Measurements from ENCODE around the gene BCAN. TPM values are rescaled to one million over a fixed set of nuclear protein-coding genes. Genes with fewer than 3 reads are reported as not detected.

The BCAN gene
- total RNA-seq, 4 donors from 2014 or later, result not detected

DNA sequence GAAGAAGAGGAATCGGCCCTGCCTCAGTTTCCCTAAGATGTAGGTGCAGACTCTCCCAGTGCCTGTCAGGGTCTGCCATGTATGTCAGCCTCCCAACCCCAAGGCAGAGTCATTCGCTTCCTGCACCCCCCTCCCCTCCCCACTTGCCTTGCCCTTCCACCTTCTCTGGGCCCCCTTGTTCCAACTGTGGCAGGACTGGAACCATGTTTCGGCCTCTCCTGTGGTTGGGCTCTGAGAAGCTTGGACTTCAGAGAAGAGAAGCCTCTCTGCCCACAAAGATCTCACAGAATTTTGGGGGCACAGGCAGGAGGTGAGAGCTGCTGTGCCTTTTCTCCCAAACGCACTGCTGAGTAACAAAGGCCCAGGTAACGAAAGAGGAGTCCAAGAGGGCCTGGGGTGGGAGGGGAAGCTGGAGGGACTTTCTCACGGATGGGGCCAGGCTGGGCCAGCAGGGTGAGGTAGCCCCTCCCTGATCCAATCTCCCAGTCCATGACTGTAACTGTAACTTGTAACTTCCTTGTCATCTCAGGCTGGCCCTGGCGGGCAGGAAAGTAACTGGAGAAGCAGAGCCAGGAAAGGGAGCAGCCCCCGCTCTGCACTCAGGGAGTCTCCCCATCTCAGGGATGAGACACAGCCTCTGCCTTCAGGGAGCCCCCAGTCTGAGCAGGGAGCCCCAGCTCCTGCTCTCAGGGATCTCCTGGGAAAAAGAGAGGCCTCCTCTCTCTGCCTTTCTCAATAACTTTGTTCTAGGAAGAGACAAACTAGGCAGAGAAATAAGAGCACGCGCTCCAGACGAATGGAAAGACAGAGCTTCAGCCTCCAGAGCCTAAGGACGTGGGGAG lies 52.2 kb downstream of the BCAN start:
- no peaks in the 10 kb centered on the region for H3K9me3 ChIP-seq
- no peak overlapping the region for H3K4me3 ChIP-seq
- peaks cover 0 to 60% (median 0%) of the 10 kb centered on the region in 4 donors for H3K27me3 ChIP-seq
- 55 to 67% methylated on average over 8 to 9 of the region's 12 CpGs for WGBS, 2 donors
- no peak for TF ChIP-seq POLR2A (IDR thresholded peaks at IDR 0.05)
- TF ChIP-seq, protein P1, sequence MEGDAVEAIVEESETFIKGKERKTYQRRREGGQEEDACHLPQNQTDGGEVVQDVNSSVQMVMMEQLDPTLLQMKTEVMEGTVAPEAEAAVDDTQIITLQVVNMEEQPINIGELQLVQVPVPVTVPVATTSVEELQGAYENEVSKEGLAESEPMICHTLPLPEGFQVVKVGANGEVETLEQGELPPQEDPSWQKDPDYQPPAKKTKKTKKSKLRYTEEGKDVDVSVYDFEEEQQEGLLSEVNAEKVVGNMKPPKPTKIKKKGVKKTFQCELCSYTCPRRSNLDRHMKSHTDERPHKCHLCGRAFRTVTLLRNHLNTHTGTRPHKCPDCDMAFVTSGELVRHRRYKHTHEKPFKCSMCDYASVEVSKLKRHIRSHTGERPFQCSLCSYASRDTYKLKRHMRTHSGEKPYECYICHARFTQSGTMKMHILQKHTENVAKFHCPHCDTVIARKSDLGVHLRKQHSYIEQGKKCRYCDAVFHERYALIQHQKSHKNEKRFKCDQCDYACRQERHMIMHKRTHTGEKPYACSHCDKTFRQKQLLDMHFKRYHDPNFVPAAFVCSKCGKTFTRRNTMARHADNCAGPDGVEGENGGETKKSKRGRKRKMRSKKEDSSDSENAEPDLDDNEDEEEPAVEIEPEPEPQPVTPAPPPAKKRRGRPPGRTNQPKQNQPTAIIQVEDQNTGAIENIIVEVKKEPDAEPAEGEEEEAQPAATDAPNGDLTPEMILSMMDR (IDR thresholded peaks at IDR 0.05), result peak in 2 of 6 experiments; percentile 23 to 31
- H3K27ac ChIP-seq, result peak overlapping the region; percentile 51 to 89 (median 84)
- peaks cover 0 to 12% (median 0%) of the 10 kb centered on the region in 3 donors for H3K36me3 ChIP-seq
- intact Hi-C loops (cut with DNase I), result loop anchor here (5.0 kb wide), 1 partner anchor 33 kb away; the partner anchor contains the start of genes ISG20L2 and METTL25B
- DNase-seq, result no peak
- H3K4me1 ChIP-seq, result peaks cover 34 to 74% (median 53%) of the 10 kb centered on the region in 3 donors

DNA sequence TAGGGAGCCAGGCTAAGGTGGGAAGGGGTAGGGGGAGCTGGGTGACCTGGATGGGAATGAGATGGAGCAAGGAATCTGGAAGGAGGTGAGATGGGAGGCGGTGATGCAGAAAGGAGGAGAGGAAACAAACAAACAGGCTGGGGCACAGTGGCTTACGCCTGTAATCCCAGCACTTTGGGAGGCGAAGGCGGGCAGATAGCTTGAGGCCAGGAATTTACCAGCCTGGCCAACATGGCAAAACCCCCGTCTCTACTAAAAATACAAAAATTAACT lies 52.7 kb downstream of the BCAN start:
- 49 to 69% methylated on average over 5 of the region's 5 CpGs for WGBS, 2 donors
- intact Hi-C loops (cut with DNase I), result loop anchor here (5.0 kb wide), 1 partner anchor 33 kb away; the partner anchor contains the start of genes ISG20L2 and METTL25B
- H3K4me3 ChIP-seq, result no peak overlapping the region
- H3K9me3 ChIP-seq, result no peaks in the 10 kb centered on the region
- no peak for DNase-seq
- no peak for TF ChIP-seq POLR2A (IDR thresholded peaks at IDR 0.05)
- TF ChIP-seq, protein P1 (IDR thresholded peaks at IDR 0.05), result no peak
- peaks cover 0 to 59% (median 0%) of the 10 kb centered on the region in 4 donors for H3K27me3 ChIP-seq
- peak overlapping the region in 3 of 4 donors; percentile 79 to 89 (median 88) for H3K27ac ChIP-seq
- H3K4me1 ChIP-seq, result peaks cover 30 to 68% (median 48%) of the 10 kb centered on the region in 3 donors
- H3K36me3 ChIP-seq, result peaks cover 0 to 17% (median 1%) of the 10 kb centered on the region in 3 donors

DNA sequence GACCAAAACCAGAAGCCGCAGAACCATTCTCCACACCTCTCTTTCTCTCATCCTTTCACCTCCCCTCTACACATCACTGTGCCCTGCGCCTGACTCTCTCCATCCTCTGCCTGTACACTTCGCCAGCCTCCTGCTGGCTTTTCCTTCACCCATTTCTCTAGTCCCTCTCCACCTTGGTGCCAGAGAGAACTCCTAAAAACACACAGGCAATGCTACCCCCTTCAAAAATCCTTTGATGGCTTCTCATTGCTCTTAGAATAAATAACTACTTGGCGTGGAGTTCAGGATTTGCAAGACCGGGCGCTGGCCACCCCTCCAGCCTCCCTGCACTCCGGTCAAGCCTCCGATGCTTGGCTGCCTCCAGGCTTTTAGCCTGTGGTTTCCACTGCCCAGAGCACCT lies 54.8 kb downstream of the BCAN start:
- intact Hi-C loops (cut with DNase I), result no loop called here

DNA sequence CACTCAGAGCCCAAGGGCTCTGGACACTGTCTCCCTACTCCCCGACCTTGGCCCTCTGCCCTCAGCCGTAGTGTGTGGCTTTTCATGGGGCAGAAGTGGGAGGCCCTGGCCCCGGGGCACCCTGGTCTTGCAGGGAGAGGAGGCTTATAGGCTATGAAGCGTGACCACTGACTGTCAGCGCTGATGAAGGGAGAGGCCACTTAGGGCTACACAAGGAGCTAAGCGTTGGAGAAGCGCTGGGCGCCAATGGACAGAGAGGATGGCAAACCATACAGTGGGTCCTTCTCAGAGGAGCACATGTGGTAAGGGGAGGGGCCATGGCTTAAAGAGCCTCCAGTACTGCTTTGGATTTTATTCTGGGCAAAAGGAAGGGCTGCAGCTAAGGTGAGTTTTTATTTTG lies 55.6 kb downstream of the BCAN start:
- H3K27ac ChIP-seq, result no peak overlapping the region
- H3K36me3 ChIP-seq, result peaks cover 0 to 36% (median 7%) of the 10 kb centered on the region in 3 donors
- peaks cover 13 to 60% (median 22%) of the 10 kb centered on the region in 3 donors for H3K4me1 ChIP-seq
- no peak for DNase-seq
- peaks cover 0 to 54% (median 0%) of the 10 kb centered on the region in 4 donors for H3K27me3 ChIP-seq
- 47 to 90% methylated on average over 2 to 6 of the region's 8 CpGs for WGBS, 2 donors
- no peak overlapping the region for H3K4me3 ChIP-seq
- intact Hi-C loops (cut with DNase I), result no loop called here
- no peaks in the 10 kb centered on the region for H3K9me3 ChIP-seq
- no peak for TF ChIP-seq POLR2A (IDR thresholded peaks at IDR 0.05)
- TF ChIP-seq, protein P1 (IDR thresholded peaks at IDR 0.05), result no peak

More for the DNA sequence above, 54.8 kb downstream of the BCAN start:
- H3K27me3 ChIP-seq, result peaks cover 0 to 54% (median 0%) of the 10 kb centered on the region in 4 donors
- H3K27ac ChIP-seq, result no peak overlapping the region
- WGBS, 2 donors, result 86 to 88% methylated on average over 8 of the region's 8 CpGs
- H3K4me1 ChIP-seq, result peaks cover 15 to 60% (median 29%) of the 10 kb centered on the region in 3 donors
- H3K4me3 ChIP-seq, result no peak overlapping the region
- DNase-seq, result no peak
- no peaks in the 10 kb centered on the region for H3K9me3 ChIP-seq
- H3K36me3 ChIP-seq, result peaks cover 0 to 36% (median 7%) of the 10 kb centered on the region in 3 donors
- no peak for TF ChIP-seq POLR2A (IDR thresholded peaks at IDR 0.05)
- TF ChIP-seq, protein P1 (IDR thresholded peaks at IDR 0.05), result no peak

DNA sequence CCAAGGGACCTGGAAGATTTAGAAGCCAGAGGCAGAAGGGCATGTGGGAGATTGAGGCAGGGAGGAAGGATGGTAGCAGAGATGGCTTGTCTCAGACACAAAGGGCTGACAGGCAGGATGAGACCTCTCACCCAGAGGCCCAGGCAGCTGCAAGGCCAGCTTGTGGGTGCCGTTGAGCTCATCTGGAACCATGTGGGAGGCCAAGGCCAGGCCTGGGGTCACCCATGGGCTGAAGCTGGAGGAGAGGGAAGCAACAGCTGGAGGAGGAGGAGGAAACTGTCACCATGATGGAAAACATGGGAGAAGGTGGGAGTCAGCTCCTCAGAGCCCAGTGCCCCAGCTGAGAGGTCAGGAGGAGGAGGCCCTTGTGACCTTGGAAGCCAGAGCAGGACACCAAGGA lies 57.1 kb downstream of the BCAN start:
- H3K4me3 ChIP-seq, result no peak overlapping the region
- TF ChIP-seq POLR2A (IDR thresholded peaks at IDR 0.05), result no peak
- TF ChIP-seq, protein P1 (IDR thresholded peaks at IDR 0.05), result no peak
- H3K27ac ChIP-seq, result no peak overlapping the region
- peaks cover 0 to 53% (median 0%) of the 10 kb centered on the region in 4 donors for H3K27me3 ChIP-seq
- peaks cover 7 to 60% (median 16%) of the 10 kb centered on the region in 3 donors for H3K4me1 ChIP-seq
- peaks cover 0 to 36% (median 7%) of the 10 kb centered on the region in 3 donors for H3K36me3 ChIP-seq
- intact Hi-C loops (cut with DNase I), result no loop called here
- WGBS, 2 donors, result 82% methylated on average over 1 of the region's 1 CpG
- no peak for DNase-seq
- H3K9me3 ChIP-seq, result no peaks in the 10 kb centered on the region
